GM23338 (cell line): ENCODE measurements around the gene VAV3. TPM values are rescaled to one million over a fixed set of nuclear protein-coding genes. Genes with fewer than 3 reads are reported as not detected.

Experiments
- ATAC-seq: fragments of 200-7000 bp; cut with Tn5 transposase; 3 replicates; pipeline ENCODE4 v1.9.1; 2020
- DNase-seq: peaks from one replicate; pipeline ENCODE4 v3.0.0-alpha.2; 2015; ENCODE audit warnings: low spot score
- H2AFZ ChIP-seq: fragments of 200-600 bp; sonication (generic); 2 replicates; pipeline ENCODE4 v1.8.0; 2016; ENCODE audit warnings: antibody characterized with exemption, mild to moderate bottlenecking, moderate library complexity
- H3F3A ChIP-seq: fragments of 200-600 bp; sonication (generic); replicated peaks from 2 replicates; pipeline ENCODE4 v1.8.0; 2017; ENCODE audit warnings: antibody characterized with exemption, mixed run types, low read depth
- H3K27ac ChIP-seq: fragments of 200-600 bp; sonication (generic); 2 replicates; pipeline ENCODE4 v1.6.1; 2016; ENCODE audit warnings: low read depth
- H3K27me3 ChIP-seq: fragments of 200-600 bp; sonication (generic); 2 replicates; pipeline ENCODE4 v1.8.0; 2016; ENCODE audit warnings: mild to moderate bottlenecking, mixed run types, moderate library complexity; ENCODE audit not compliant: insufficient read depth
- H3K36me3 ChIP-seq: fragments of 200-600 bp; sonication (generic); 2 replicates; pipeline ENCODE4 v1.8.0; 2016; ENCODE audit warnings: mild to moderate bottlenecking; ENCODE audit not compliant: insufficient read depth
- H3K4me1 ChIP-seq: fragments of 200-600 bp; sonication (generic); 2 replicates; pipeline ENCODE4 v1.8.0; 2016; ENCODE audit warnings: mild to moderate bottlenecking, moderate library complexity; ENCODE audit not compliant: insufficient read depth
- H3K4me2 ChIP-seq: fragments of 200-600 bp; sonication (generic); 2 replicates; pipeline ENCODE4 v1.7.1; 2017; ENCODE audit warnings: mixed run types
- H3K4me3 ChIP-seq: fragments of 200-600 bp; sonication (generic); 2 replicates; pipeline ENCODE4 v1.6.1; 2016; ENCODE audit warnings: mixed run types
- H3K79me2 ChIP-seq: fragments of 200-600 bp; sonication (generic); replicated peaks from 2 replicates; pipeline ENCODE4 v1.8.0; 2017; ENCODE audit warnings: mild to moderate bottlenecking; ENCODE audit not compliant: insufficient read depth
- H3K9me2 ChIP-seq: fragments of 200-600 bp; sonication (generic); 2 replicates; pipeline ENCODE4 v1.8.0; 2017; ENCODE audit not compliant: insufficient read depth
- H4K20me1 ChIP-seq: fragments of 200-600 bp; sonication (generic); replicated peaks from 2 replicates; pipeline ENCODE4 v1.8.0; 2017; ENCODE audit warnings: mild to moderate bottlenecking; ENCODE audit not compliant: insufficient read depth
- H3K27ac Mint-ChIP-seq: 2 replicates; pipeline ENCODE4 v1.8.0; 2020; ENCODE audit warnings: inconsistent platforms, mild to moderate bottlenecking, moderate library complexity, mixed read lengths
- H3K27me3 Mint-ChIP-seq: 3 replicates; pipeline ENCODE4 v1.8.0; 2022; ENCODE audit warnings: low read depth, mild to moderate bottlenecking, moderate library complexity, mixed read lengths, inconsistent platforms; ENCODE audit not compliant: insufficient read depth, poor library complexity
- H3K36me3 Mint-ChIP-seq: 3 replicates; pipeline ENCODE4 v1.8.0; 2021; ENCODE audit warnings: low read depth, mild to moderate bottlenecking, inconsistent platforms, moderate library complexity, mixed read lengths
- H3K4me1 Mint-ChIP-seq: 3 replicates; pipeline ENCODE4 v1.8.0; 2020; ENCODE audit warnings: mild to moderate bottlenecking, inconsistent platforms, mixed read lengths
- H3K4me3 Mint-ChIP-seq: 3 replicates; pipeline ENCODE4 v1.8.0; 2021; ENCODE audit warnings: moderate library complexity, mild to moderate bottlenecking, inconsistent platforms, mixed read lengths
- H3K9me3 Mint-ChIP-seq: 3 replicates; pipeline ENCODE4 v1.8.0; 2020; ENCODE audit warnings: moderate library complexity, mild to moderate bottlenecking, inconsistent platforms, mixed read lengths
- CREB1 ChIP-seq: fragments of 250-450 bp; sonication (Bioruptor Pico); IDR thresholded peaks from 2 replicates; pipeline ENCODE4 v1.5.0; 2020; ENCODE audit warnings: low read depth, mild to moderate bottlenecking, moderate library complexity
- CTCF ChIP-seq, 2 experiments: fragments of 200-600 bp in 1 of 2; sonication (generic) in 1 of 2; conservative IDR thresholded peaks; 2 replicates each; pipeline versions ENCODE4 v1.5.1 to v1.6.1; 2016 to 2017; ENCODE audit warnings: antibody characterized with exemption in 2 of 2, low read depth in 2 of 2, mild to moderate bottlenecking in 2 of 2, moderate library complexity in 1 of 2
- ETS1 ChIP-seq: IDR thresholded peaks from 2 replicates; pipeline ENCODE4 v1.6.1; 2016; ENCODE audit warnings: antibody characterized with exemption
- EZH2 ChIP-seq: fragments of 200-600 bp; sonication (generic); IDR thresholded peaks from one replicate; pipeline ENCODE4 v1.8.0; 2017; ENCODE audit warnings: antibody characterized with exemption, mild to moderate bottlenecking, low read depth; ENCODE audit not compliant: unreplicated experiment
- EZH2phosphoT487 ChIP-seq: fragments of 200-600 bp; sonication (generic); IDR thresholded peaks from one replicate; pipeline ENCODE4 v1.8.1; 2018; ENCODE audit warnings: antibody characterized with exemption; ENCODE audit not compliant: unreplicated experiment
- JUNB ChIP-seq: IDR thresholded peaks from one replicate; pipeline ENCODE4 v1.6.1; 2016; ENCODE audit warnings: antibody characterized with exemption; ENCODE audit not compliant: unreplicated experiment
- NANOG ChIP-seq: IDR thresholded peaks from 2 replicates; pipeline ENCODE4 v1.6.1; 2016; ENCODE audit warnings: antibody characterized with exemption, borderline replicate concordance
- POLR2AphosphoS5 ChIP-seq: IDR thresholded peaks from 2 replicates; pipeline ENCODE4 v1.6.1; 2016; ENCODE audit warnings: antibody characterized with exemption, low read depth
- REST ChIP-seq: IDR thresholded peaks from one replicate; pipeline ENCODE4 v1.6.1; 2018; ENCODE audit warnings: antibody characterized with exemption; ENCODE audit not compliant: unreplicated experiment
- STAT1 ChIP-seq: IDR thresholded peaks from one replicate; pipeline ENCODE4 v1.6.1; 2016; ENCODE audit warnings: antibody characterized with exemption; ENCODE audit not compliant: unreplicated experiment
- ZNF114 ChIP-seq: fragments of 250-450 bp; sonication (Bioruptor Pico); IDR thresholded peaks from 2 replicates; pipeline ENCODE4 v1.5.0; 2020; ENCODE audit warnings: mild to moderate bottlenecking, moderate library complexity
- ZNF331 ChIP-seq: fragments of 250-450 bp; sonication (Bioruptor Pico); IDR thresholded peaks from 2 replicates; pipeline ENCODE4 v1.5.0; 2020; ENCODE audit warnings: low read depth, mild to moderate bottlenecking, moderate library complexity
- polyA plus RNA-seq: library from polyadenylated mRNA; unstranded; fragments of >200 nt; fragmentation: Nextera tagmentation; extraction: Ambion mirVana; gene quantifications from 2 replicates; pipeline ENCODE4 v1.2.1, GENCODE V29; 2016
- total RNA-seq: library from RNA; depleted of rRNA; stranded (reverse); fragments of >200 nt; shearing (Covaris generic); gene quantifications from 2 replicates; pipeline ENCODE4 v1.2.3, GENCODE V29; 2014
- TF ChIP-seq, protein P1 (sequence below): fragments of 250-450 bp; sonication (Bioruptor Pico); IDR thresholded peaks from 2 replicates; pipeline ENCODE4 v1.5.0; 2020; ENCODE audit warnings: mild to moderate bottlenecking, moderate library complexity

VAV3 gene
- total and polyA plus RNA-seq, 2 experiments from 2014 or later: 3.0 to 11.3 TPM

DNA sequence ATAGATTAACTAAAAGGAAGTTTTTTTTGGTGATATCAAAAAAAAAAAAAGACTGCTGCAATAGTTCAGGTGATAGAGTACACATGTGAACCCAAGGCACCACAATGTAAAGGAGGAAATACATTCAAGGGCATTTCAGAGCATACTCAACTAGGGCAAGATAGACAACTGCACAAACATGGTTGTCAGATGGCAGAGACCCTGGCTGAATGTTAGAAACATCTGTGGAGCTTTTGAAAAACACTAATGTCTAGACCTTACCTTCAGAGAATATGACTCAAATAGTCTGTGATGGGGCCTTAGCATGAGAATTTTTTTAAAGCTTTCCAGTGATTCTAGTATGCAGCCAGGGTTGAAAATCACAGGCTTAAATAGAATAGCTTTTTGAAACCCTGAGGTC lies 173.6 kb downstream of the VAV3 start:
- Histone ChIP-seq H3K79me2 (no peaks in the 10 kb centered on the region), H3K27ac (no peak overlapping the region), H3K27me3 (no peaks in the 10 kb centered on the region), H4K20me1 (no peaks in the 10 kb centered on the region), H3K4me2 (no peak overlapping the region), H2AFZ (no peak overlapping the region), H3K4me1 (peaks cover 8% of the 10 kb centered on the region), H3K4me3 (no peak overlapping the region), H3K9me2 (no peaks in the 10 kb centered on the region), H3F3A (no peaks in the 10 kb centered on the region), H3K36me3 (no peaks in the 10 kb centered on the region)
- no peak overlapping the region for H3K4me3 Mint-ChIP-seq
- H3K36me3 Mint-ChIP-seq: no peaks in the 10 kb centered on the region
- TF ChIP-seq STAT1 (no peak), POLR2AphosphoS5 (no peak), CTCF (conservative IDR thresholded peaks at IDR 0.05; ENCODE audit: low read depth in 2 of 2) (no peak), ZNF114 (CRISPR knock-in tag) (no peak), CREB1 (CRISPR knock-in tag) (no peak), NANOG (no peak), EZH2phosphoT487 (no peak), ZNF331 (CRISPR knock-in tag) (no peak), JUNB (no peak), ETS1 (no peak), EZH2 (no peak), REST (no peak)
- TF ChIP-seq, protein P1, sequence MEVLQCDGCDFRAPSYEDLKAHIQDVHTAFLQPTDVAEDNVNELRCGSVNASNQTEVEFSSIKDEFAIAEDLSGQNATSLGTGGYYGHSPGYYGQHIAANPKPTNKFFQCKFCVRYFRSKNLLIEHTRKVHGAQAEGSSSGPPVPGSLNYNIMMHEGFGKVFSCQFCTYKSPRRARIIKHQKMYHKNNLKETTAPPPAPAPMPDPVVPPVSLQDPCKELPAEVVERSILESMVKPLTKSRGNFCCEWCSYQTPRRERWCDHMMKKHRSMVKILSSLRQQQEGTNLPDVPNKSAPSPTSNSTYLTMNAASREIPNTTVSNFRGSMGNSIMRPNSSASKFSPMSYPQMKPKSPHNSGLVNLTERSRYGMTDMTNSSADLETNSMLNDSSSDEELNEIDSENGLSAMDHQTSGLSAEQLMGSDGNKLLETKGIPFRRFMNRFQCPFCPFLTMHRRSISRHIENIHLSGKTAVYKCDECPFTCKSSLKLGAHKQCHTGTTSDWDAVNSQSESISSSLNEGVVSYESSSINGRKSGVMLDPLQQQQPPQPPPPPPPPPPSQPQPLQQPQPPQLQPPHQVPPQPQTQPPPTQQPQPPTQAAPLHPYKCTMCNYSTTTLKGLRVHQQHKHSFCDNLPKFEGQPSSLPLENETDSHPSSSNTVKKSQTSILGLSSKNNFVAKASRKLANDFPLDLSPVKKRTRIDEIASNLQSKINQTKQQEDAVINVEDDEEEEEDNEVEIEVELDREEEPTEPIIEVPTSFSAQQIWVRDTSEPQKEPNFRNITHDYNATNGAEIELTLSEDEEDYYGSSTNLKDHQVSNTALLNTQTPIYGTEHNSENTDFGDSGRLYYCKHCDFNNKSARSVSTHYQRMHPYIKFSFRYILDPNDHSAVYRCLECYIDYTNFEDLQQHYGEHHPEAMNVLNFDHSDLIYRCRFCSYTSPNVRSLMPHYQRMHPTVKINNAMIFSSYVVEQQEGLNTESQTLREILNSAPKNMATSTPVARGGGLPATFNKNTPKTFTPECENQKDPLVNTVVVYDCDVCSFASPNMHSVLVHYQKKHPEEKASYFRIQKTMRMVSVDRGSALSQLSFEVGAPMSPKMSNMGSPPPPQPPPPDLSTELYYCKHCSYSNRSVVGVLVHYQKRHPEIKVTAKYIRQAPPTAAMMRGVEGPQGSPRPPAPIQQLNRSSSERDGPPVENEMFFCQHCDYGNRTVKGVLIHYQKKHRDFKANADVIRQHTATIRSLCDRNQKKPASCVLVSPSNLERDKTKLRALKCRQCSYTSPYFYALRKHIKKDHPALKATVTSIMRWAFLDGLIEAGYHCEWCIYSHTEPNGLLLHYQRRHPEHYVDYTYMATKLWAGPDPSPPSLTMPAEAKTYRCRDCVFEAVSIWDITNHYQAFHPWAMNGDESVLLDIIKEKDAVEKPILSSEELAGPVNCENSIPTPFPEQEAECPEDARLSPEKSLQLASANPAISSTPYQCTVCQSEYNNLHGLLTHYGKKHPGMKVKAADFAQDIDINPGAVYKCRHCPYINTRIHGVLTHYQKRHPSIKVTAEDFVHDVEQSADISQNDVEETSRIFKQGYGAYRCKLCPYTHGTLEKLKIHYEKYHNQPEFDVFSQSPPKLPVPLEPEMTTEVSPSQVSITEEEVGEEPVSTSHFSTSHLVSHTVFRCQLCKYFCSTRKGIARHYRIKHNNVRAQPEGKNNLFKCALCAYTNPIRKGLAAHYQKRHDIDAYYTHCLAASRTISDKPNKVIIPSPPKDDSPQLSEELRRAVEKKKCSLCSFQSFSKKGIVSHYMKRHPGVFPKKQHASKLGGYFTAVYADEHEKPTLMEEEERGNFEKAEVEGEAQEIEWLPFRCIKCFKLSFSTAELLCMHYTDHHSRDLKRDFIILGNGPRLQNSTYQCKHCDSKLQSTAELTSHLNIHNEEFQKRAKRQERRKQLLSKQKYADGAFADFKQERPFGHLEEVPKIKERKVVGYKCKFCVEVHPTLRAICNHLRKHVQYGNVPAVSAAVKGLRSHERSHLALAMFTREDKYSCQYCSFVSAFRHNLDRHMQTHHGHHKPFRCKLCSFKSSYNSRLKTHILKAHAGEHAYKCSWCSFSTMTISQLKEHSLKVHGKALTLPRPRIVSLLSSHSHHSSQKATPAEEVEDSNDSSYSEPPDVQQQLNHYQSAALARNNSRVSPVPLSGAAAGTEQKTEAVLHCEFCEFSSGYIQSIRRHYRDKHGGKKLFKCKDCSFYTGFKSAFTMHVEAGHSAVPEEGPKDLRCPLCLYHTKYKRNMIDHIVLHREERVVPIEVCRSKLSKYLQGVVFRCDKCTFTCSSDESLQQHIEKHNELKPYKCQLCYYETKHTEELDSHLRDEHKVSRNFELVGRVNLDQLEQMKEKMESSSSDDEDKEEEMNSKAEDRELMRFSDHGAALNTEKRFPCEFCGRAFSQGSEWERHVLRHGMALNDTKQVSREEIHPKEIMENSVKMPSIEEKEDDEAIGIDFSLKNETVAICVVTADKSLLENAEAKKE (CRISPR knock-in tag): no peak
- no peaks in the 10 kb centered on the region for H3K9me3 Mint-ChIP-seq
- DNase-seq (no peak), ATAC-seq (no peak)
- H3K27ac Mint-ChIP-seq: no peak overlapping the region
- peaks cover 36% of the 10 kb centered on the region for H3K4me1 Mint-ChIP-seq
- peaks cover 4% of the 10 kb centered on the region for H3K27me3 Mint-ChIP-seq
